GM12873 (cell line): Measurements from ENCODE around the gene PFKFB3.

ENCODE experiments used
- TF ChIP-seq, protein P1 (sequence below): IDR thresholded peaks from 2 replicates; pipeline ENCODE4 v1.5.1; 2012; ENCODE audit warnings: low read depth, mild to moderate bottlenecking, moderate library complexity, low read length, control low read depth; ENCODE audit not compliant: insufficient read depth; ENCODE audit errors: missing control alignments

Gene PFKFB3

GRCh38 chr10:6181249-6181648 lies 21.5 kb upstream of the PFKFB3 start:
- TF ChIP-seq, protein P1, sequence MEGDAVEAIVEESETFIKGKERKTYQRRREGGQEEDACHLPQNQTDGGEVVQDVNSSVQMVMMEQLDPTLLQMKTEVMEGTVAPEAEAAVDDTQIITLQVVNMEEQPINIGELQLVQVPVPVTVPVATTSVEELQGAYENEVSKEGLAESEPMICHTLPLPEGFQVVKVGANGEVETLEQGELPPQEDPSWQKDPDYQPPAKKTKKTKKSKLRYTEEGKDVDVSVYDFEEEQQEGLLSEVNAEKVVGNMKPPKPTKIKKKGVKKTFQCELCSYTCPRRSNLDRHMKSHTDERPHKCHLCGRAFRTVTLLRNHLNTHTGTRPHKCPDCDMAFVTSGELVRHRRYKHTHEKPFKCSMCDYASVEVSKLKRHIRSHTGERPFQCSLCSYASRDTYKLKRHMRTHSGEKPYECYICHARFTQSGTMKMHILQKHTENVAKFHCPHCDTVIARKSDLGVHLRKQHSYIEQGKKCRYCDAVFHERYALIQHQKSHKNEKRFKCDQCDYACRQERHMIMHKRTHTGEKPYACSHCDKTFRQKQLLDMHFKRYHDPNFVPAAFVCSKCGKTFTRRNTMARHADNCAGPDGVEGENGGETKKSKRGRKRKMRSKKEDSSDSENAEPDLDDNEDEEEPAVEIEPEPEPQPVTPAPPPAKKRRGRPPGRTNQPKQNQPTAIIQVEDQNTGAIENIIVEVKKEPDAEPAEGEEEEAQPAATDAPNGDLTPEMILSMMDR = no peak

- TF ChIP-seq, protein P1 = no peak
Observed at GRCh38 chr10:6182454-6183098, 20.2 kb upstream of the PFKFB3 start.

- TF ChIP-seq, protein P1 = no peak
Observed at GRCh38 chr10:6185039-6185716, 17.6 kb upstream of the PFKFB3 start.

DNA sequence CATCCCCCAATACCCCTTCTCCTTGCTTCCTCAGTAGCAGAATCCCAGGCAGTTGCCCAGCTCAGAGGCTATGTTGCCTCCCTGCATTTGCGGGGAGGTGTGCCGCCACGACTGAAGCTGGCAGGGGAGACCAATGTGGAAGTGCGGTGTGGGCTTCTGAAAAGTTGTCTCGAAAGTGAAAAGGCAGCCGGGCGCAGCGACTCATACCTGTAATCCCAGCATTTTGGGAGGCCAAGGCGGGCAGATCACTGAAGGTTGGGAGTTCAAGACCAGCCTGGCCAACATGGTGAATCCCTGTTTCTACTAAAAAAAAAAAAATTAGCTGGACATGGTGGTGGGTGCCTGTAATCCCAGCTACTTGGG lies 15.9 kb upstream of the PFKFB3 start:
- TF ChIP-seq, protein P1 = no peak

DNA sequence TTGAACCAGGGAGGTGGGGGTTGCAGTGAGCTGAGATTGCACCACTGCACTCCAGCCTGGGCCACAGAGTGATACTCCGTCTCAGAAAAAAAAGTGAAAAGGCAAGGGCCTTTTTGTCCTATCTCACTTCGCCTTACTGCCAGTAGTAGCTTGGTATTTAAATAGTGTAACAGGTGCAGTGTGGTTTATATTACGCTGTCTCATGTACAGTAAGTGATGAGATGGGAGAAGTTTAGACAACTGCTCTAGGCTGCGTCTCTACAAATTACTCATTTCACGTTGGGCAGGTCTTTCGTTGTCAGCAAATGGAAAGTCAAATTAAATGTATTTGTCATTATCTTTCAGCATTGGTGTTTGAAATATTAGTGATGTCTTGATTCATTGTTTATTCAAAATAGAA lies 15.5 kb upstream of the PFKFB3 start:
- TF ChIP-seq, protein P1 = no peak

GRCh38 chr10:6191147-6191546 lies 11.6 kb upstream of the PFKFB3 start:
- TF ChIP-seq, protein P1 = no peak

DNA sequence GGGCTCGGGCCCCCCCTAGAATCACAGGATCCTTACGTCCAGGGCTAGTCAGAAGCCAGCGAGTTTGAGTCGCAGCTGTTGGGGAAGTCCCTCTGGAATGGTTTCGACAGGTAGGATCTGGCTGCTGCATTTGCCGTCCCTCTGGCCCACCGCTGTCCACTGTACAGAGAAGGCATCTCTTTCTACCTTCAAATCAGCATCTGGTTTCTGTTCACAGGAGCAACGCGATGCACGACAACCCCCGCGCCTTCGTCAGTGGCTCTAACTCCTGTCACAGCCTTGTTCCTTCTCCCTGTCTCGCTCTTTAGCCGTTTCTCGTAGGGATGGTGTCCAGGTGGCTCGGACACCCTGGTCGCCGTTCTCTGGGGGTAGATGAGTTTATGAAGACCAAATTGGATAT lies 11.2 kb upstream of the PFKFB3 start:
- TF ChIP-seq, protein P1 = no peak
